GM20000 (cell line): ENCODE measurements around the gene GON7.

Experiments used
- DNase-seq: peaks from one replicate; pipeline ENCODE4 v3.0.0; 2012; ENCODE audit warnings: low spot score
- TF ChIP-seq, protein P1 (sequence below): IDR thresholded peaks from 2 replicates; pipeline ENCODE4 v1.5.1; 2012; ENCODE audit warnings: mild to moderate bottlenecking, control low read depth; ENCODE audit errors: extremely low read depth, missing control alignments

Gene GON7

GRCh38 chr14:93219103-93219726 lies 12.3 kb upstream of the GON7 start:
- TF ChIP-seq, protein P1, sequence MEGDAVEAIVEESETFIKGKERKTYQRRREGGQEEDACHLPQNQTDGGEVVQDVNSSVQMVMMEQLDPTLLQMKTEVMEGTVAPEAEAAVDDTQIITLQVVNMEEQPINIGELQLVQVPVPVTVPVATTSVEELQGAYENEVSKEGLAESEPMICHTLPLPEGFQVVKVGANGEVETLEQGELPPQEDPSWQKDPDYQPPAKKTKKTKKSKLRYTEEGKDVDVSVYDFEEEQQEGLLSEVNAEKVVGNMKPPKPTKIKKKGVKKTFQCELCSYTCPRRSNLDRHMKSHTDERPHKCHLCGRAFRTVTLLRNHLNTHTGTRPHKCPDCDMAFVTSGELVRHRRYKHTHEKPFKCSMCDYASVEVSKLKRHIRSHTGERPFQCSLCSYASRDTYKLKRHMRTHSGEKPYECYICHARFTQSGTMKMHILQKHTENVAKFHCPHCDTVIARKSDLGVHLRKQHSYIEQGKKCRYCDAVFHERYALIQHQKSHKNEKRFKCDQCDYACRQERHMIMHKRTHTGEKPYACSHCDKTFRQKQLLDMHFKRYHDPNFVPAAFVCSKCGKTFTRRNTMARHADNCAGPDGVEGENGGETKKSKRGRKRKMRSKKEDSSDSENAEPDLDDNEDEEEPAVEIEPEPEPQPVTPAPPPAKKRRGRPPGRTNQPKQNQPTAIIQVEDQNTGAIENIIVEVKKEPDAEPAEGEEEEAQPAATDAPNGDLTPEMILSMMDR, result peak; percentile 61
- DNase-seq, result peak; percentile 59

DNA sequence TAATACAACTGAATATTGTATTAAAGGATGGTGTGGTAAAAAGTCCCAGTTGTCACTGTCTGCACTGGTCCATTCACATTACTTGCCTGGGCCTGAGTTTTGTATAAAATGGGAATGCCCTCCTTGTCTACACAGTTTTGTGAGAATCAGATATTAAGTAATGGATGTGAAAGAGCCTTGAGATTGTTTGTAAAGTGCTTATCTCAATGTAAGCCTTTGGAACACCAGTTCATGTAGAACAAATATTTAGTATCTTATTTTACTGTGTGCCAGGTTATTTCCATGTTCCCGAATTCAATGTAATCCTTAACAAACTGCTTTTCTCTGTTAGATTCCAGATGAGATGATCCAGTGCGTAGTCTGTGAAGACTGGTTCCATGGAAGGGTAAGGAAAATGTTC lies 7.7 kb upstream of the GON7 start:
- TF ChIP-seq, protein P1, result no peak
- DNase-seq, result no peak

GRCh38 chr14:93212432-93212831 lies 5.6 kb upstream of the GON7 start:
- TF ChIP-seq, protein P1, result no peak
- peak; percentile 58 for DNase-seq

- TF ChIP-seq, protein P1, result peak; percentile 23
Measured at GRCh38 chr14:93207468-93208308, 823 bp upstream of the GON7 start.

GRCh38 chr14:93201155-93201704 lies 5.6 kb downstream of the GON7 start:
- no peak for DNase-seq
- TF ChIP-seq, protein P1, result no peak

More at GRCh38 chr14:93207468-93208308, 823 bp upstream of the GON7 start:
- peak; percentile 64 for DNase-seq

DNA sequence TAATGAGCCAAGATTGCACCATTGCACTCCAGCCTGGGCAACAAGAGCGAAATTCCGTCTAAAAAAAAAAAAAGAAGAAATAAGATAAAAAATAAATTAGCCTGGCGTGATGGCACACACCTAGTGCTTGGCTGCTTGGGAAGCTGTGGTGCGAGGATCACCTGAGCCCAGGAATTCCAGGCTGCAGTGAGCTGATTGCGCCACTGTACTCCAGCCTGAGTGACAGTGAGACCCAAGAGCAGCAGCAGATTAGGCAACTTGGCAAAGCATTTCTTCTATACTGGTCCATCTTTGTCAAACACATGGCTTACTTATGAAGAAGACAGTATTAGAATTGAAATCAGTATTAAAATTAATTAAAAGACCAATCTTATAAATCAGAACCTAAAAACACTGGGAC lies 6.3 kb downstream of the GON7 start:
- no peak for DNase-seq
- TF ChIP-seq, protein P1, result no peak

DNA sequence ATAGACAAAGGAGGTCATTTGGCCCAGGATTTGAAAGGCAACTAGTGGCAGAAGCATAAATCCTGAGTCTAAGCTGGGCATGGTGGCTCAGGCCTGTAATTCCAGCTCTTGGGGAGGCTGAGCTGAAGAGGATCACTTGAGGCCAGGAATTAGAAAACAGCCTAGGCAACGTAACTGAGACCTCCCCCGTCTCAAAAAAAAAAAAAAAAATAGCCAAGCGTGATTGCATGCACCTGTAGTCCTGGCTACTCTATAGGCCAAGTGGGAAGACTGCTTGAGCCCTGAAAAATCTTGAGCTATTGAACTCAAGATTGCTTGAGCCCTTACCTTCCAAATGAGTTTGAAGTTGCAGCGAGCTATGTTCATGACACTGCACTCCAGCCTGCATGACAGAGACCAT lies 7.8 kb downstream of the GON7 start:
- TF ChIP-seq, protein P1, result no peak
- DNase-seq, result no peak
